HCT116 (cell line): ENCODE results near the gene HOXA11. TPM values are rescaled to one million over a fixed set of nuclear protein-coding genes. Genes with fewer than 3 reads are reported as not detected.

Experiments used
- ATAC-seq: fragments of 200-7000 bp; cut with Tn5 transposase; 2 replicates; pipeline ENCODE4 v1.9.1; 2020; ENCODE audit warnings: mild to moderate bottlenecking, moderate library complexity
- BruUV-seq: library from RNA; stranded (reverse); fragments of 400-500 nt; replicated peaks from 2 replicates; lab custom pipeline; 2021; lab: Mats Ljungman, UMichigan
- CTCF ChIA-PET: fragments of 300-600 bp; sonication (Branson Sonifier 250); formaldehyde crosslinking; loops from one replicate; lab custom pipeline; 2021; ENCODE audit warnings: antibody characterized with exemption; lab: Charles Lee
- POLR2A ChIA-PET: fragments of 300-600, 350-600 bp; sonication (Branson Sonifier 250); formaldehyde crosslinking; loops from one replicate; lab custom pipeline; 2021; ENCODE audit warnings: antibody characterized with exemption; lab: Charles Lee
- RAD21 ChIA-PET, 2 experiments: fragments of 300-600 bp; sonication (Branson Sonifier 250); formaldehyde crosslinking; loops; one replicate each; lab custom pipeline; 2023; ENCODE audit warnings: low total read pairs in 2 of 2; ENCODE audit not compliant: uncharacterized antibody in 2 of 2, unreplicated experiment in 2 of 2, low non-redundant PET in 1 of 2; lab: Charles Lee
- DNase-seq: peaks from one replicate; pipeline ENCODE4 v3.0.0-alpha.2; 2010; ENCODE audit warnings: low read depth, low spot score
- H2AFZ ChIP-seq: fragments of 200-600 bp; shearing (Covaris generic), sonication (generic); 2 replicates; pipeline ENCODE4 v1.6.1; 2017; ENCODE audit warnings: low read depth, mixed run types, mixed read lengths, antibody characterized with exemption, low read length; ENCODE audit not compliant: poor library complexity, severe bottlenecking
- H3K27ac ChIP-seq: 2 replicates; pipeline ENCODE4 v1.5.1; 2012; ENCODE audit warnings: low read depth, low read length
- H3K27me3 ChIP-seq: fragments of 200-600 bp; sonication (generic); 2 replicates; pipeline ENCODE4 v1.6.1; 2016; ENCODE audit warnings: mixed run types, low read length, mixed read lengths; ENCODE audit not compliant: insufficient read depth
- H3K36me3 ChIP-seq, 2 experiments: fragments of 200-500 bp in 1 of 2; fragments of 200-600 bp in 1 of 2; sonication (Bioruptor generic) in 1 of 2; sonication (generic) in 1 of 2; 2 replicates each; pipeline versions ENCODE4 v1.5.1 to v1.6.1; 2014 to 2016; ENCODE audit warnings: low read length in 2 of 2, inconsistent platforms in 1 of 2, mixed read lengths in 1 of 2, mixed run types in 1 of 2; ENCODE audit not compliant: insufficient read depth in 2 of 2, control insufficient read depth in 1 of 2
- H3K4me1 ChIP-seq, 2 experiments: fragments of 200-600 bp in 1 of 2; sonication (generic) in 1 of 2; 2 replicates each; pipeline versions ENCODE4 v1.5.1 to v1.6.1; 2012 to 2017; ENCODE audit warnings: low read length in 2 of 2, inconsistent platforms in 1 of 2, mild to moderate bottlenecking in 1 of 2, mixed read lengths in 1 of 2, mixed run types in 1 of 2, moderate library complexity in 1 of 2; ENCODE audit not compliant: insufficient read depth in 2 of 2, control insufficient read depth in 1 of 2
- H3K4me2 ChIP-seq: fragments of 200-600 bp; sonication (generic); 2 replicates; pipeline ENCODE4 v1.6.1; 2017; ENCODE audit warnings: mixed run types, low read length, mixed read lengths
- H3K4me3 ChIP-seq, 2 experiments: fragments of 200-600 bp in 1 of 2; sonication (generic) in 1 of 2; replicated peaks in 1 of 2; 2 replicates each; pipeline ENCODE4 v1.5.1; 2011 to 2016; ENCODE audit warnings: low read length in 2 of 2, control low read depth in 1 of 2, low read depth in 1 of 2, mild to moderate bottlenecking in 1 of 2, mixed read lengths in 1 of 2, mixed run types in 1 of 2
- H3K79me2 ChIP-seq: fragments of 200-600 bp; sonication (generic); 2 replicates; pipeline ENCODE4 v1.6.1; 2017; ENCODE audit warnings: mild to moderate bottlenecking, mixed run types, low read length, moderate library complexity, mixed read lengths; ENCODE audit not compliant: insufficient read depth
- H3K9ac ChIP-seq: fragments of 200-600 bp; sonication (generic); 2 replicates; pipeline ENCODE4 v1.6.1; 2016; ENCODE audit warnings: low read length, mixed read lengths
- H3K9me2 ChIP-seq: fragments of 200-600 bp; sonication (generic), shearing (Covaris generic); 2 replicates; pipeline ENCODE4 v1.6.1; 2017; ENCODE audit warnings: mixed run types, mild to moderate bottlenecking, moderate library complexity; ENCODE audit not compliant: insufficient read depth
- H3K9me3 ChIP-seq, 2 experiments: fragments of 200-500 bp in 1 of 2; fragments of 200-600 bp in 1 of 2; sonication (Bioruptor generic) in 1 of 2; sonication (generic) in 1 of 2; 2 replicates each; pipeline ENCODE4 v1.6.1; 2014 to 2017; ENCODE audit warnings: low read length in 2 of 2, mixed read lengths in 2 of 2, inconsistent platforms in 1 of 2, low read depth in 1 of 2, mild to moderate bottlenecking in 1 of 2, mixed run types in 1 of 2, moderate library complexity in 1 of 2; ENCODE audit not compliant: control insufficient read depth in 1 of 2, insufficient read depth in 1 of 2
- H4K20me1 ChIP-seq: fragments of 200-600 bp; sonication (generic), shearing (Covaris generic); 2 replicates; pipeline ENCODE4 v1.6.1; 2017; ENCODE audit warnings: mixed run types, mild to moderate bottlenecking, moderate library complexity; ENCODE audit not compliant: insufficient read depth
- ATF3 ChIP-seq: IDR thresholded peaks from 2 replicates; pipeline ENCODE4 v1.6.1; 2012
- CBX3 ChIP-seq: IDR thresholded peaks from 2 replicates; pipeline ENCODE4 v1.6.1; 2012; ENCODE audit warnings: low read depth
- SRF ChIP-seq: IDR thresholded peaks from 2 replicates; pipeline ENCODE4 v1.6.1; 2012; ENCODE audit warnings: low read depth
- YY1 ChIP-seq: IDR thresholded peaks from 2 replicates; pipeline ENCODE4 v1.6.1; 2011; ENCODE audit warnings: low read length, low read depth, moderate library complexity, mild to moderate bottlenecking; ENCODE audit not compliant: insufficient replicate concordance; ENCODE audit errors: extremely low read depth
- ZFX ChIP-seq: fragments of 450-650 bp; IDR thresholded peaks from 2 replicates; pipeline ENCODE4 v1.6.1; 2017
- intact Hi-C: fragments of 100-400 bp; cut with micrococcal nuclease; formaldehyde crosslinking; loops from 2 replicates; pipeline ENCODE4 v1.10.0; 2022
- total RNA-seq: library from RNA; stranded (reverse); gene quantifications from one replicate; pipeline ENCODE4 v1.2.1, GENCODE V29; 2021; ENCODE audit not compliant: unreplicated experiment
- TF ChIP-seq, protein P1 (sequence below): IDR thresholded peaks from 2 replicates; pipeline ENCODE4 v1.6.1; 2012; ENCODE audit warnings: low read depth
- TF ChIP-seq, protein P2 (sequence below): IDR thresholded peaks from 2 replicates; pipeline ENCODE4 v1.6.1; 2012

The HOXA11 gene
- total RNA-seq, 1 experiment from 2014 or later, result 6.8 TPM

GRCh38 chr7:27198871-27199801, 14.1 kb upstream of the HOXA11 start:
- H3K4me2 ChIP-seq, result peak overlapping the region; percentile 95
- POLR2A ChIA-PET, result no interaction called here
- CTCF ChIA-PET, result interaction anchor here (1.0 to 2.6 kb wide), 10 partner anchors 9 to 898 kb away, joined by 3 to 11 read pairs (median 4); no protein-coding TSS in a partner anchor
- BruUV-seq, result no TSS peak
- peak overlapping the region; percentile 49; the same call in 1 of the 2 replicates for H3K27ac ChIP-seq
- RAD21 ChIA-PET, result interaction anchor here in 1 of 2 experiments (1.3 kb wide), 1 partner anchor 722 kb away, joined by 4 read pairs; no protein-coding TSS in a partner anchor
- H3K9me3 ChIP-seq, result no peaks in the 10 kb centered on the region
- DNase-seq (no peak), ATAC-seq (peak; percentile 45)
- peak overlapping the region; percentile 71 for H3K9ac ChIP-seq
- H3K9me2 ChIP-seq, result no peaks in the 10 kb centered on the region
- TF ChIP-seq ATF3 (no peak), ZFX (peak; percentile 79)
- intact Hi-C loops, result loop anchor here (5.0 to 10.0 kb wide), 3 partner anchors 546 to 1426 kb away; partner anchors contain the start of gene TAX1BP1
- H3K36me3 ChIP-seq, result no peaks in the 10 kb centered on the region
- H2AFZ ChIP-seq, result no peak overlapping the region
- peaks cover 0 to 24% of the 10 kb centered on the region in 2 experiments; a peak in 3 of 4 replicates for H3K4me1 ChIP-seq
- H3K79me2 ChIP-seq, result no peaks in the 10 kb centered on the region
- H3K4me3 ChIP-seq, result peak overlapping the region; percentile 64 to 73
- H4K20me1 ChIP-seq, result no peaks in the 10 kb centered on the region
- no peaks in the 10 kb centered on the region for H3K27me3 ChIP-seq

DNA sequence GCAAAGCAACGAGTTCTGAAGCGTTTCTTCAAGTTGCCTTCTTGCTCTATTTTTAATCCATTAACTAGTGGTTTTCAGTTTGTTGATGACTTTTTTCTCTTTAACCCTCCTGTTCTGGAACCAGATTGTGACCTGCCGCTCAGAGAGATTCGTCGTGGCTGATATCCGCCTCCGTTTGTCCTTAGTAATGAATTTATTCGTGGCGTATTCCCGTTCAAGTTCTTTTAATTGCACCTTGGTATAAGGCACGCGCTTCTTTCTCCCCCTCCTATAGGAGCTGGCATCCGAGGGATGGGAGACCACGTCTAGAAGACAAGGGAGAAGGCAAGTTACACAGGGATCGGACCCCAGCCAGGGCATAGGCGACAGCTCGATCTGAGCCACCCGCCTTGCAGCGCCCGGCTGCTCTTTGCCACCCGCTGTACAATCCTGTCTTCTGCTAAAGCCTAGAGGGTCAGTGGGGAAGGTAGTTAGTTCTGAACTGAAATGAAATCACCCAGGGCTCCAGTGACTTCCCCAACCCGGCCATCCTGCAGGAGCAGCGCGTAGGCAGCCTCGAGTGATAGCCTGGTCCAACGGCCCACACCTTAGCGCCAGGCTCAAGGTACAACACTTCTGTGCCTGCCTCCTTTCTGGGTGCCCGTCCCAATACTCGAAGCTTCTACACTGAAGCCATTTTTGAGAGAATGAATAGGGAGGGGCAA, 13.3 kb upstream of the HOXA11 start:
- no TSS peak for BruUV-seq
- no peak for DNase-seq
- ChIA-PET RAD21 (interaction anchor here in 1 of 2 experiments (1.3 kb wide), 1 partner anchor 723 kb away, joined by 4 read pairs; no protein-coding TSS in a partner anchor), POLR2A (no interaction called here), CTCF (interaction anchor here (1.0 to 2.6 kb wide), 4 partner anchors 19 to 896 kb away, joined by 3 to 11 read pairs (median 3); no protein-coding TSS in a partner anchor)
- H3K9me3 ChIP-seq, result no peaks in the 10 kb centered on the region
- peaks cover 0 to 24% of the 10 kb centered on the region in 2 experiments; a peak in 3 of 4 replicates for H3K4me1 ChIP-seq
- H3K9ac ChIP-seq, result peak overlapping the region; percentile 71; the same call in 1 of the 2 replicates
- no peaks in the 10 kb centered on the region for H3K36me3 ChIP-seq
- H3K27ac ChIP-seq, result no peak overlapping the region
- H3K4me3 ChIP-seq, result peak overlapping the region; percentile 64 to 73
- no peaks in the 10 kb centered on the region for H3K79me2 ChIP-seq
- no peak for ATAC-seq
- H3K4me2 ChIP-seq, result peak overlapping the region; percentile 95
- H3K9me2 ChIP-seq, result no peaks in the 10 kb centered on the region
- intact Hi-C loops, result loop anchor here (5.0 to 10.0 kb wide), 3 partner anchors 547 to 1427 kb away; partner anchors contain the start of gene TAX1BP1
- no peaks in the 10 kb centered on the region for H3K27me3 ChIP-seq
- no peaks in the 10 kb centered on the region for H4K20me1 ChIP-seq
- no peak overlapping the region for H2AFZ ChIP-seq
- no peak for TF ChIP-seq YY1
- TF ChIP-seq SRF, result no peak
- TF ChIP-seq, protein P1, sequence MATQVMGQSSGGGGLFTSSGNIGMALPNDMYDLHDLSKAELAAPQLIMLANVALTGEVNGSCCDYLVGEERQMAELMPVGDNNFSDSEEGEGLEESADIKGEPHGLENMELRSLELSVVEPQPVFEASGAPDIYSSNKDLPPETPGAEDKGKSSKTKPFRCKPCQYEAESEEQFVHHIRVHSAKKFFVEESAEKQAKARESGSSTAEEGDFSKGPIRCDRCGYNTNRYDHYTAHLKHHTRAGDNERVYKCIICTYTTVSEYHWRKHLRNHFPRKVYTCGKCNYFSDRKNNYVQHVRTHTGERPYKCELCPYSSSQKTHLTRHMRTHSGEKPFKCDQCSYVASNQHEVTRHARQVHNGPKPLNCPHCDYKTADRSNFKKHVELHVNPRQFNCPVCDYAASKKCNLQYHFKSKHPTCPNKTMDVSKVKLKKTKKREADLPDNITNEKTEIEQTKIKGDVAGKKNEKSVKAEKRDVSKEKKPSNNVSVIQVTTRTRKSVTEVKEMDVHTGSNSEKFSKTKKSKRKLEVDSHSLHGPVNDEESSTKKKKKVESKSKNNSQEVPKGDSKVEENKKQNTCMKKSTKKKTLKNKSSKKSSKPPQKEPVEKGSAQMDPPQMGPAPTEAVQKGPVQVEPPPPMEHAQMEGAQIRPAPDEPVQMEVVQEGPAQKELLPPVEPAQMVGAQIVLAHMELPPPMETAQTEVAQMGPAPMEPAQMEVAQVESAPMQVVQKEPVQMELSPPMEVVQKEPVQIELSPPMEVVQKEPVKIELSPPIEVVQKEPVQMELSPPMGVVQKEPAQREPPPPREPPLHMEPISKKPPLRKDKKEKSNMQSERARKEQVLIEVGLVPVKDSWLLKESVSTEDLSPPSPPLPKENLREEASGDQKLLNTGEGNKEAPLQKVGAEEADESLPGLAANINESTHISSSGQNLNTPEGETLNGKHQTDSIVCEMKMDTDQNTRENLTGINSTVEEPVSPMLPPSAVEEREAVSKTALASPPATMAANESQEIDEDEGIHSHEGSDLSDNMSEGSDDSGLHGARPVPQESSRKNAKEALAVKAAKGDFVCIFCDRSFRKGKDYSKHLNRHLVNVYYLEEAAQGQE, result no peak
- TF ChIP-seq, protein P2, sequence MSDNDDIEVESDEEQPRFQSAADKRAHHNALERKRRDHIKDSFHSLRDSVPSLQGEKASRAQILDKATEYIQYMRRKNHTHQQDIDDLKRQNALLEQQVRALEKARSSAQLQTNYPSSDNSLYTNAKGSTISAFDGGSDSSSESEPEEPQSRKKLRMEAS, result no peak
- no peak for TF ChIP-seq ZFX
- TF ChIP-seq CBX3, result no peak
